Measurements from ENCODE around the gene ATXN10.
A peak's percentile ranks its signal among the peaks of the same experiment; 100 is the strongest.

Gene ATXN10

DNA sequence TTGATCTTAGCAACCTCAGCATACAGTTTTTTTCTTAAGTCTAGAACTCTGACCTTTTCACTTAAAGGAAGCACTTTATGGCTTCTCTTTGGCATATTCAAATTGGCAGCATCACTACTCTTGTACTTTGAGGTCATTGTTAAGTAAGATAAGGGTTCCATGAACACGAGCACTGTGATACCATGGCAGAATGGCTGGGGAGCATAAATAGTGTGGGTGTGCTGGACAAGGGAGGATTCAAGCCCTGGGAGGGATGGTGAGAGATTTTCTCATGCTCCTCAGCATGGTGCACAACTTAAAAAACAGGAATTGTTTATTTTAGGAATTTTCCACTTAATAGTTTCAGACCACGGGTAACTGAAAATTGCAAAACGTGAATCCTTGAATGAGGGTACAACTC lies 111.4 kb downstream of the ATXN10 start:
- H3K27ac ChIP-seq (ENCODE audit: low read depth, low read length, poor library complexity, severe bottlenecking): peak overlapping the region; percentile 100
- H2AFZ ChIP-seq (ENCODE audit: low read length): no peak overlapping the region
- 0 out of 2 replicates have a peak, but pooled peaks cover 6% of the 10 kb centered on the region for H3F3A ChIP-seq (ENCODE audit: insufficient read depth, low read length)
- H3K9ac ChIP-seq (ENCODE audit: low read length): peak overlapping the region; percentile 83
- peaks cover 56% of the 10 kb centered on the region for H3K36me3 ChIP-seq (ENCODE audit: insufficient read depth, low read length)
- no peaks in the 10 kb centered on the region for H4K20me1 ChIP-seq (ENCODE audit: insufficient read depth, low read length)
- no peaks in the 10 kb centered on the region for H3K27me3 ChIP-seq (ENCODE audit: insufficient read depth, low read length)
- H3K9me3 ChIP-seq (ENCODE audit: low read length): no peaks in the 10 kb centered on the region
- peak overlapping the region; percentile 78 for H3K4me2 ChIP-seq (ENCODE audit: low read length)
- peak overlapping the region; percentile 15 for H3K4me3 ChIP-seq (ENCODE audit: low read depth, low read length, poor library complexity, severe bottlenecking)
- no peaks in the 10 kb centered on the region for H3K9me2 ChIP-seq (ENCODE audit: low read depth, low read length)
- H3K79me2 ChIP-seq (ENCODE audit: insufficient read depth, low read length): peaks cover 36% of the 10 kb centered on the region
- TF ChIP-seq, protein P1, sequence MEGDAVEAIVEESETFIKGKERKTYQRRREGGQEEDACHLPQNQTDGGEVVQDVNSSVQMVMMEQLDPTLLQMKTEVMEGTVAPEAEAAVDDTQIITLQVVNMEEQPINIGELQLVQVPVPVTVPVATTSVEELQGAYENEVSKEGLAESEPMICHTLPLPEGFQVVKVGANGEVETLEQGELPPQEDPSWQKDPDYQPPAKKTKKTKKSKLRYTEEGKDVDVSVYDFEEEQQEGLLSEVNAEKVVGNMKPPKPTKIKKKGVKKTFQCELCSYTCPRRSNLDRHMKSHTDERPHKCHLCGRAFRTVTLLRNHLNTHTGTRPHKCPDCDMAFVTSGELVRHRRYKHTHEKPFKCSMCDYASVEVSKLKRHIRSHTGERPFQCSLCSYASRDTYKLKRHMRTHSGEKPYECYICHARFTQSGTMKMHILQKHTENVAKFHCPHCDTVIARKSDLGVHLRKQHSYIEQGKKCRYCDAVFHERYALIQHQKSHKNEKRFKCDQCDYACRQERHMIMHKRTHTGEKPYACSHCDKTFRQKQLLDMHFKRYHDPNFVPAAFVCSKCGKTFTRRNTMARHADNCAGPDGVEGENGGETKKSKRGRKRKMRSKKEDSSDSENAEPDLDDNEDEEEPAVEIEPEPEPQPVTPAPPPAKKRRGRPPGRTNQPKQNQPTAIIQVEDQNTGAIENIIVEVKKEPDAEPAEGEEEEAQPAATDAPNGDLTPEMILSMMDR (IDR thresholded peaks at IDR 0.05; ENCODE audit: low read length): no peak
- TF ChIP-seq EZH2 (IDR thresholded peaks at IDR 0.05; ENCODE audit: borderline replicate concordance, low read length): no peak
- H3K4me1 ChIP-seq (ENCODE audit: insufficient read depth, low read length, severe bottlenecking): peaks cover 87% of the 10 kb centered on the region

DNA sequence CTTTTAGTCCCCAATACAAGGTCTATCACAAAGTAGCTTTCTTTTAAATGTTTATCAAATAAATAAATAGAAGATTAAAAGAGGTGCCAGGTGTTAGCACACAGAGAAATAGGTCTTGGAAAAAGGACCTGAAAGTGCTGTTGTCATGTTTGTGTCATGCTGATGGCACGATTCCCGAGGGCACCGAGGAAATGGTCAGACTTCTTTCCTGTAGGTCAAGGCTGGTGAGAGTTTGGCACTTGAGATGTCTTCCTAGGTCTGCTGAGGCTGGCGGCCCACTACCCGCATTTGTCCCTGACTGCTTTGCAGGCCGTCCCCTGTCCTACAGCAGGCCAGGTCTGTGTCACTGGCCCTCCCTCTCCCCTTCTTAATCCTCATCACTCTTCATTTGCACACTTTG lies 112.1 kb downstream of the ATXN10 start:
- H2AFZ ChIP-seq (ENCODE audit: low read length): no peak overlapping the region
- TF ChIP-seq, protein P1 (IDR thresholded peaks at IDR 0.05; ENCODE audit: low read length): no peak
- TF ChIP-seq EZH2 (IDR thresholded peaks at IDR 0.05; ENCODE audit: borderline replicate concordance, low read length): no peak
- peak overlapping the region; percentile 57 for H3K4me3 ChIP-seq (ENCODE audit: low read depth, low read length, poor library complexity, severe bottlenecking)
- H3K79me2 ChIP-seq (ENCODE audit: insufficient read depth, low read length): peaks cover 36% of the 10 kb centered on the region
- H3K9me2 ChIP-seq (ENCODE audit: low read depth, low read length): no peaks in the 10 kb centered on the region
- H3K36me3 ChIP-seq (ENCODE audit: insufficient read depth, low read length): peaks cover 56% of the 10 kb centered on the region
- H3K27me3 ChIP-seq (ENCODE audit: insufficient read depth, low read length): no peaks in the 10 kb centered on the region
- peak overlapping the region; percentile 100 for H3K27ac ChIP-seq (ENCODE audit: low read depth, low read length, poor library complexity, severe bottlenecking)
- peaks cover 81% of the 10 kb centered on the region for H3K4me1 ChIP-seq (ENCODE audit: insufficient read depth, low read length, severe bottlenecking)
- H3K9ac ChIP-seq (ENCODE audit: low read length): peak overlapping the region; percentile 83
- peak overlapping the region; percentile 78 for H3K4me2 ChIP-seq (ENCODE audit: low read length)
- H3K9me3 ChIP-seq (ENCODE audit: low read length): no peaks in the 10 kb centered on the region
- no peaks in the 10 kb centered on the region for H4K20me1 ChIP-seq (ENCODE audit: insufficient read depth, low read length)
- H3F3A ChIP-seq (ENCODE audit: insufficient read depth, low read length): no peaks in the 10 kb centered on the region

DNA sequence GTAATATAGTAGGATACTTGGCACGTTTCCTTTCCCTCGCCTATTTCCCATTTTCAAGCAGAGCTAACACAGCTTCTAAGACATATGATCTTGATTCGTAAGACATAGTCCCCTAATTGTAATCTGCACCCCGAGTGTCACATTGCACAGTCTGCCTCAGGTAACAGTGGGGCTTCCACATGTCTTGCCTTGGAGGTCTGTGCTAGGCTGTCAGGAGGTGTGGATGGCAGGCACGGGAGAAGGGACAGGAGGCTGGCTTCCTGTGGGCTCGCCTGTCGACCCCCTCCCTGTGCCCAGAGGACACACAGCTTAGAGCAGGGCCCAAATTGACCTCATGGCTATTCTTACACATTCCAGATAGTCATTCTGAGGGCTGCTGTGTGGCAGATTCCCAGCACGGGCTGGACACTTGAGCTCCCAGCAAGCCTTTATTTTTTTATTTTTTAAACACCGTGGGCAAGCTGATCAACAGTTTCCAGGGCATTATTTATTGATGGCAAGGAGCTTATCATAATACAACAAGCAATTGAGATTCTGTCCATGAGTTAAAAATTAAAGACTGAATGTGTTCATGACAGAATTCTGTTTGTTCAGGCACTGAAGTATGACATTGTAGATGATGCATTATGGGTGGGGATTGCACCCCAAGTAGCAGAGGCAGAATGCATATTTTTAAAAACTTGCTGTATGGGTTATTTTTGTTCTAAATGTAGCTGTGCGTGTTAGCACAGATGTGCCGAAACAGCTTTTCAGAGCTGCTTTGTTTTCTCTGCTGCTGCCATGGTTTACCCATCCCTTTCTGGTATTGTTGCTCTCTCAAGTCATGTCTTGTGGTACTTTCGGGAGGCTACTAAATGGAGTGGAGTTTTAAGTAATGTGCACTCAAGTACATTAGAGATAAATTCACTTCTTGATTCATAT lies 113.0 kb downstream of the ATXN10 start:
- Histone ChIP-seq H3K79me2 (ENCODE audit: insufficient read depth, low read length) (peaks cover 31% of the 10 kb centered on the region; the same call in 1 of the 2 replicates), H3K9me2 (ENCODE audit: low read depth, low read length) (no peaks in the 10 kb centered on the region), H3K4me1 (ENCODE audit: insufficient read depth, low read length, severe bottlenecking) (peaks cover 71% of the 10 kb centered on the region), H3F3A (ENCODE audit: insufficient read depth, low read length) (no peaks in the 10 kb centered on the region), H3K36me3 (ENCODE audit: insufficient read depth, low read length) (peaks cover 56% of the 10 kb centered on the region), H4K20me1 (ENCODE audit: insufficient read depth, low read length) (no peaks in the 10 kb centered on the region), H3K9ac (ENCODE audit: low read length) (peak overlapping the region; percentile 83), H3K4me3 (ENCODE audit: low read depth, low read length, poor library complexity, severe bottlenecking) (peak overlapping the region; percentile 57), H3K4me2 (ENCODE audit: low read length) (peak overlapping the region; percentile 78), H3K27me3 (ENCODE audit: insufficient read depth, low read length) (no peaks in the 10 kb centered on the region), H3K9me3 (ENCODE audit: low read length) (no peaks in the 10 kb centered on the region), H3K27ac (ENCODE audit: low read depth, low read length, poor library complexity, severe bottlenecking) (peak overlapping the region; percentile 100), H2AFZ (ENCODE audit: low read length) (no peak overlapping the region)
- TF ChIP-seq, protein P1 (IDR thresholded peaks at IDR 0.05; ENCODE audit: low read length): no peak
- no peak for TF ChIP-seq EZH2 (IDR thresholded peaks at IDR 0.05; ENCODE audit: borderline replicate concordance, low read length)

Measured in OCI-LY1 (cell line).